H9 (cell line): ENCODE results near the gene NMT1. TPM values are rescaled to one million over a fixed set of nuclear protein-coding genes. Genes with fewer than 3 reads are reported as not detected.
A peak's percentile ranks its signal among the peaks of the same experiment; 100 is the strongest.

Source experiments
- DNase-seq: peaks from one replicate; pipeline ENCODE4 v3.0.0-alpha.2; 2017
- H2AFZ ChIP-seq: one replicate; pipeline ENCODE4 v1.6.1; 2013; ENCODE audit warnings: mild to moderate bottlenecking, low read length, control low read depth, moderate library complexity
- H2AK5ac ChIP-seq: 2 replicates; pipeline ENCODE4 v1.6.1; 2013; ENCODE audit warnings: low read length, control low read depth, mixed read lengths; ENCODE audit not compliant: insufficient read length
- H2BK120ac ChIP-seq: one replicate; pipeline ENCODE4 v1.6.1; 2013; ENCODE audit warnings: low read depth, mild to moderate bottlenecking, low read length, control low read depth, inconsistent platforms; ENCODE audit not compliant: poor library complexity, severe bottlenecking
- H2BK12ac ChIP-seq: 2 replicates; pipeline ENCODE4 v1.6.1; 2013; ENCODE audit warnings: low read length, control low read depth, mixed read lengths, low read depth; ENCODE audit not compliant: insufficient read length
- H2BK15ac ChIP-seq: 2 replicates; pipeline ENCODE4 v1.6.1; 2013; ENCODE audit warnings: low read depth, low read length, control low read depth
- H2BK20ac ChIP-seq: one replicate; pipeline ENCODE4 v1.6.1; 2013; ENCODE audit warnings: low read depth, mild to moderate bottlenecking, low read length, control low read depth, inconsistent platforms; ENCODE audit not compliant: poor library complexity, severe bottlenecking
- H2BK5ac ChIP-seq: 2 replicates; pipeline ENCODE4 v1.6.1; 2013; ENCODE audit warnings: low read length, control low read depth, mixed read lengths; ENCODE audit not compliant: insufficient read length
- H3K14ac ChIP-seq: 2 replicates; pipeline ENCODE4 v1.6.1; 2013; ENCODE audit warnings: low read length, control low read depth; ENCODE audit not compliant: insufficient read depth
- H3K18ac ChIP-seq: 2 replicates; pipeline ENCODE4 v1.6.1; 2013; ENCODE audit warnings: low read depth, mild to moderate bottlenecking, mixed read lengths, low read length, control low read depth; ENCODE audit not compliant: insufficient read length
- H3K23ac ChIP-seq: 2 replicates; pipeline ENCODE4 v1.6.1; 2013; ENCODE audit warnings: low read length, control low read depth, mixed read lengths, low read depth; ENCODE audit not compliant: insufficient read length
- H3K23me2 ChIP-seq: 2 replicates; pipeline ENCODE4 v1.6.1; 2013; ENCODE audit warnings: low read depth, mild to moderate bottlenecking, mixed read lengths, low read length, control low read depth; ENCODE audit not compliant: insufficient read length, poor library complexity, severe bottlenecking
- H3K27ac ChIP-seq: 2 replicates; pipeline ENCODE4 v1.5.1; 2013; ENCODE audit warnings: low read length, control low read depth, mixed read lengths, low read depth; ENCODE audit not compliant: insufficient read length
- H3K27me3 ChIP-seq: 2 replicates; pipeline ENCODE4 v1.6.1; 2013; ENCODE audit warnings: low read length, control low read depth, inconsistent platforms; ENCODE audit not compliant: insufficient read depth
- H3K4ac ChIP-seq: 2 replicates; pipeline ENCODE4 v1.6.1; 2013; ENCODE audit warnings: low read depth, mild to moderate bottlenecking, control low read depth, inconsistent platforms, low read length, moderate library complexity
- H3K4me1 ChIP-seq: 2 replicates; pipeline ENCODE4 v1.6.1; 2013; ENCODE audit warnings: low read length, control low read depth, inconsistent platforms; ENCODE audit not compliant: insufficient read depth
- H3K4me2 ChIP-seq: 2 replicates; pipeline ENCODE4 v1.6.1; 2013; ENCODE audit warnings: low read length, control low read depth, mixed read lengths; ENCODE audit not compliant: insufficient read length, insufficient read depth
- H3K56ac ChIP-seq: 2 replicates; pipeline ENCODE4 v1.6.1; 2013; ENCODE audit warnings: low read depth, mild to moderate bottlenecking, mixed read lengths, low read length, control low read depth; ENCODE audit not compliant: insufficient read length
- H3K79me1 ChIP-seq: 2 replicates; pipeline ENCODE4 v1.6.1; 2013; ENCODE audit warnings: low read depth, mild to moderate bottlenecking, moderate library complexity, low read length, control low read depth, inconsistent platforms; ENCODE audit not compliant: insufficient read depth, poor library complexity, severe bottlenecking
- H3K79me2 ChIP-seq: 2 replicates; pipeline ENCODE4 v1.6.1; 2013; ENCODE audit warnings: low read length, control low read depth, inconsistent platforms; ENCODE audit not compliant: insufficient read depth
- H3K9ac ChIP-seq: 2 replicates; pipeline ENCODE4 v1.6.1; 2013; ENCODE audit warnings: low read length, control low read depth, mixed read lengths; ENCODE audit not compliant: insufficient read length; ENCODE audit errors: extremely low read depth
- H3K9me3 ChIP-seq: one replicate; pipeline ENCODE4 v1.6.1; 2013; ENCODE audit warnings: low read depth, low read length, inconsistent platforms; ENCODE audit not compliant: control insufficient read depth
- H3T11ph ChIP-seq: one replicate; pipeline ENCODE4 v1.6.1; 2013; ENCODE audit warnings: mild to moderate bottlenecking, low read length, control low read depth, inconsistent platforms
- H4K20me1 ChIP-seq: one replicate; pipeline ENCODE4 v1.6.1; 2013; ENCODE audit not compliant: control insufficient read depth, insufficient read length, insufficient read depth
- H4K5ac ChIP-seq: 2 replicates; pipeline ENCODE4 v1.6.1; 2013; ENCODE audit warnings: low read depth, mild to moderate bottlenecking, mixed read lengths, low read length, control low read depth; ENCODE audit not compliant: insufficient read length
- H4K8ac ChIP-seq: replicated peaks from 2 replicates; pipeline ENCODE4 v1.6.1; 2013; ENCODE audit warnings: low read length, control low read depth, mixed read lengths, low read depth; ENCODE audit not compliant: insufficient read length
- H4K91ac ChIP-seq: 2 replicates; pipeline ENCODE4 v1.6.1; 2013; ENCODE audit warnings: low read depth, mild to moderate bottlenecking, moderate library complexity, mixed read lengths, low read length, control low read depth; ENCODE audit not compliant: insufficient read length
- H3K27ac Mint-ChIP-seq, 3 experiments: 2 replicates in 2 of 3; 3 replicates in 1 of 3; pipeline ENCODE4 v1.8.0; 2020 to 2021; ENCODE audit warnings: mixed read lengths in 3 of 3, mild to moderate bottlenecking in 1 of 3, moderate library complexity in 1 of 3
- H3K27me3 Mint-ChIP-seq: 2 replicates; pipeline ENCODE4 v1.8.0; 2021; ENCODE audit warnings: low read depth, mild to moderate bottlenecking, moderate library complexity, mixed read lengths
- H3K36me3 Mint-ChIP-seq, 3 experiments: 2 replicates in 2 of 3; 3 replicates in 1 of 3; pipeline ENCODE4 v1.8.0; 2020 to 2021; ENCODE audit warnings: low read depth in 3 of 3, mixed read lengths in 3 of 3; ENCODE audit not compliant: insufficient read depth in 1 of 3
- H3K4me1 Mint-ChIP-seq, 2 experiments: 2 replicates each; pipeline ENCODE4 v1.8.0; 2020; ENCODE audit warnings: mixed read lengths in 2 of 2
- H3K4me3 Mint-ChIP-seq, 2 experiments: 2 replicates in 1 of 2; 3 replicates in 1 of 2; pipeline ENCODE4 v1.8.0; 2020 to 2021; ENCODE audit warnings: mild to moderate bottlenecking in 2 of 2, mixed read lengths in 2 of 2, moderate library complexity in 1 of 2
- H3K9me3 Mint-ChIP-seq, 2 experiments: 2 replicates in 1 of 2; 3 replicates in 1 of 2; pipeline ENCODE4 v1.8.0; 2020; ENCODE audit warnings: mild to moderate bottlenecking in 2 of 2, mixed read lengths in 2 of 2, moderate library complexity in 1 of 2
- WGBS: extraction: QIAGEN DNeasy Blood & Tissue Kit; methylation state at CpG from one replicate; pipeline ENCODE4 v1.1.7; 2013; ENCODE audit warnings: missing lambda C conversion rate, low lambda C conversion rate, mixed read lengths; ENCODE audit not compliant: insufficient read length; ENCODE audit errors: extremely low coverage; 5-methylcytosine and 5-hydroxymethylcytosine counted together
- total RNA-seq: library from RNA; stranded (reverse); gene quantifications from 2 replicates; pipeline ENCODE4 v1.2.1, GENCODE V29; 2021
- TF ChIP-seq, protein P1 (sequence below): fragments of 200-600 bp; sonication (generic); conservative IDR thresholded peaks from 3 replicates; pipeline ENCODE4 v1.8.0; 2021; ENCODE audit warnings: antibody characterized with exemption, mild to moderate bottlenecking

Gene NMT1
- total RNA-seq, 1 experiment from 2014 or later = 150 TPM

- Histone ChIP-seq H3K79me1 (no peaks in the 10 kb centered on the region), H3K4ac (no peak overlapping the region), H3K4me2 (peak overlapping the region; percentile 23), H4K20me1 (no peaks in the 10 kb centered on the region), H4K8ac (no peak overlapping the region), H2BK12ac (no peak overlapping the region), H3T11ph (no peak overlapping the region), H2AK5ac (no peak overlapping the region), H2BK15ac (no peak overlapping the region), H3K79me2 (no peaks in the 10 kb centered on the region), H3K9me3 (no peaks in the 10 kb centered on the region), H3K23ac (no peak overlapping the region), H2BK120ac (no peak overlapping the region), H3K23me2 (peaks cover 12% of the 10 kb centered on the region), H4K91ac (no peak overlapping the region), H2BK20ac (no peak overlapping the region), H3K27me3 (no peaks in the 10 kb centered on the region), H3K27ac (no peak overlapping the region), H3K14ac (no peak overlapping the region), H3K9ac (no peak overlapping the region), H3K18ac (no peak overlapping the region), H3K56ac (no peak overlapping the region), H4K5ac (no peak overlapping the region), H2AFZ (no peak overlapping the region), H2BK5ac (no peak overlapping the region), H3K4me1 (no peaks in the 10 kb centered on the region; the same call in 1 of the 2 replicates)
- no peak for DNase-seq
- H3K27ac Mint-ChIP-seq = no peak overlapping the region
- peaks cover 33 to 36% of the 10 kb centered on the region in 2 experiments for H3K4me1 Mint-ChIP-seq
- H3K27me3 Mint-ChIP-seq = no peaks in the 10 kb centered on the region; the same call in 1 of the 2 replicates
- no CpG with 5 or more reads among the region's 17 CpGs for WGBS
- TF ChIP-seq, protein P1, sequence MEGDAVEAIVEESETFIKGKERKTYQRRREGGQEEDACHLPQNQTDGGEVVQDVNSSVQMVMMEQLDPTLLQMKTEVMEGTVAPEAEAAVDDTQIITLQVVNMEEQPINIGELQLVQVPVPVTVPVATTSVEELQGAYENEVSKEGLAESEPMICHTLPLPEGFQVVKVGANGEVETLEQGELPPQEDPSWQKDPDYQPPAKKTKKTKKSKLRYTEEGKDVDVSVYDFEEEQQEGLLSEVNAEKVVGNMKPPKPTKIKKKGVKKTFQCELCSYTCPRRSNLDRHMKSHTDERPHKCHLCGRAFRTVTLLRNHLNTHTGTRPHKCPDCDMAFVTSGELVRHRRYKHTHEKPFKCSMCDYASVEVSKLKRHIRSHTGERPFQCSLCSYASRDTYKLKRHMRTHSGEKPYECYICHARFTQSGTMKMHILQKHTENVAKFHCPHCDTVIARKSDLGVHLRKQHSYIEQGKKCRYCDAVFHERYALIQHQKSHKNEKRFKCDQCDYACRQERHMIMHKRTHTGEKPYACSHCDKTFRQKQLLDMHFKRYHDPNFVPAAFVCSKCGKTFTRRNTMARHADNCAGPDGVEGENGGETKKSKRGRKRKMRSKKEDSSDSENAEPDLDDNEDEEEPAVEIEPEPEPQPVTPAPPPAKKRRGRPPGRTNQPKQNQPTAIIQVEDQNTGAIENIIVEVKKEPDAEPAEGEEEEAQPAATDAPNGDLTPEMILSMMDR = no peak
- H3K4me3 Mint-ChIP-seq = peak overlapping the region; percentile 73 to 81; a peak in 4 of 5 replicates
- H3K9me3 Mint-ChIP-seq = peaks cover 3 to 5% of the 10 kb centered on the region in 2 experiments; a peak in 4 of 5 replicates
- no peaks in the 10 kb centered on the region for H3K36me3 Mint-ChIP-seq
Measured at GRCh38 chr17:45130681-45131615, 69.8 kb downstream of the NMT1 start.
